ENCODE data around the gene FAM124A. TPM values are rescaled to one million over a fixed set of nuclear protein-coding genes. Genes with fewer than 3 reads are reported as not detected.

FAM124A gene, protein sequence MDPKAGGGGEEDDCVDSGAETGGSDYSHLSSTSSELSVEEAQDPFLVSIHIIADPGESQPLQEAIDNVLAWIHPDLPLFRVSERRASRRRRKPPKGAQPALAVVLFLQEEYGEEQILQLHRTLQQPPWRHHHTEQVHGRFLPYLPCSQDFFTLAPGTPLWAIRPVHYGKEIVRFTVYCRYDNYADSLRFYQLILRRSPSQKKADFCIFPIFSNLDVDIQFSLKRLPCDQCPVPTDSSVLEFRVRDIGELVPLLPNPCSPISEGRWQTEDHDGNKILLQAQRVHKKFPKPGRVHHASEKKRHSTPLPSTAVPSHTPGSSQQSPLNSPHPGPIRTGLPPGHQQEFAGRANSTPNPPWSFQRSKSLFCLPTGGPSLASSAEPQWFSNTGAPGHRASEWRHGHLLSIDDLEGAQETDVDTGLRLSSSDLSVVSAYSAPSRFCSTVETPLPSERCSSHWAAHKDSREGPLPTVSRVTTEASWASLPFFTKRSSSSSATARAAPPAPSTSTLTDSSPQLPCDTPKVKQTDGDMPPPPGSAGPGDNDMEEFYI
- polyA plus RNA-seq (2013): 0.16 TPM

DNA sequence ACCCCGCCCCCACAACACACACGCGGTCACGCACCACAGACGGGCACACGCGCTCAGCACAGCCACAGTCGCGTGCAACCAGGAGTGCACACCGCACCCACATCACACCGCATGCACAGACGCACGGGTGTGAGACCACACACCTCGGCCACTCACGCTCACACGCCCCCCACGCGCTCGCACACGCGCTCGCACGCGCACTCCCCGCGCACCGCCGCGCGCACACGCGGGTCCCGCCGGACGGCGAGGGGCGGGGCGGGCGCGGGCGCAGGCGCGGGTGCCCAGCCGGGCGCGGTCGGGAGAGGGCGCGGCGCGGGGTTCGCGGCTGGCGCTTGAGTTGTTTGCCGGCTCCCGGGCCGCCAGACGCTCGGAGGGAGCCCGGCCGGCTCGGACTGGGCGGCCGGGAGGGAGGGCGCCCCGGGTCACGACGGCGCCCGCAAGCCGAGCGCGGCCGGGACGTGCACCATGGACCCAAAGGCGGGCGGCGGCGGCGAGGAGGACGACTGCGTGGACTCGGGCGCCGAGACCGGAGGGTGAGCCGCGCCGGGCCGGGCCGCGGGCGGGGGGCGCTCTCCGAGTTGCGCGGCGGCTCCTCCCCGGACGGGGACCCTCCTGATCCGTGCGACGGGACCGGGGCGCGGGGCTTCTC lies at the start of gene FAM124A:
TSS of gene FAM124A (plus strand) at position 362 of the 649 bp plus-strand sequence. CDS start at position 466, 104 bp downstream.
- Histone ChIP-seq H3K27ac (ENCODE audit: insufficient read depth in 1 of 2, low read depth in 1 of 2, low read length in 2 of 2, poor library complexity in 1 of 2, severe bottlenecking in 2 of 2) (peak within 1 kb of the TSS in 1 of 2 experiments; percentile 22), H3K9me3 (ENCODE audit: control extremely low read depth in 1 of 5, control insufficient read depth in 4 of 5, insufficient read depth in 2 of 5, low read depth in 1 of 5, low read length in 4 of 5) (no peaks in the 10 kb centered on the region), H3K4me1 (ENCODE audit: control extremely low read depth in 1 of 4, control insufficient read depth in 4 of 4, insufficient read depth in 4 of 4, low read length in 3 of 4) (peaks cover 0 to 17% (median 13%) of the 10 kb centered on the region in 4 experiments), H3K4me3 (ENCODE audit: control insufficient read depth in 1 of 7, extremely low read depth in 1 of 7, insufficient read depth in 4 of 7, low read depth in 2 of 7, low read length in 6 of 7) (peak within 1 kb of the TSS; percentile 31 to 88 (median 67)), H3K27me3 (replicated peaks in 2 of 5; ENCODE audit: control insufficient read depth in 4 of 5, insufficient read depth in 5 of 5, low read length in 4 of 5) (peaks cover 7 to 29% (median 21%) of the 10 kb centered on the region in 5 experiments), H3K36me3 (ENCODE audit: control insufficient read depth in 4 of 4, insufficient read depth in 4 of 4, low read length in 3 of 4) (no peaks in the 10 kb centered on the region)
- ChIA-PET POLR2A (no interaction called here), CTCF (interaction anchor here (2.8 kb wide), 1 partner anchor 64 kb away, joined by 16 read pairs; no protein-coding TSS in a partner anchor)
- under 1% methylated on average over 71 of the region's 106 CpGs for WGBS (ENCODE audit: insufficient coverage)
- DNase-seq: peak; percentile 32 to 75 (median 68)

DNA sequence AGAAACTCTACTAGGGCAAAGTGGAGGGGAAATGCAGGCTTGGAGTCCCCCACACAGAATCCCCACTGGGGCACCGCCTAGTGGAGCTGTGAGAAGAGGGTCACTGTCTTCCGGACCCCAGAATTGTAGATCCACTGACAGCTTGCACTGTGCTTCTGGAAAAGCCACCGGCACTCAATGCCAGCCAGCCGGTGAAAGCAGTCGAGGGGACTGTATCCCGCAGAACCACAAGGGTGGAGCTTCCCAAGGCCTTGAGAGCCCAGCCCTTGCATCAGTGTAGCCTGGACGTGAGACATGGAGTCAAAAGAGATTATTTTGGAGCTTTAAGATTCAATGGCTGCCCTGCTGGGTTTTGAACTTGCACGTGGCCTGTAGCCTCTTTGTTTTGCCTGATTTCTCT lies 47.2 kb upstream of the FAM124A start:
- Histone ChIP-seq H3K4me3 (ENCODE audit: control insufficient read depth in 1 of 7, extremely low read depth in 1 of 7, insufficient read depth in 4 of 7, low read depth in 2 of 7, low read length in 6 of 7) (no peak overlapping the region), H3K36me3 (ENCODE audit: control insufficient read depth in 4 of 4, insufficient read depth in 4 of 4, low read length in 3 of 4) (no peaks in the 10 kb centered on the region), H3K4me1 (ENCODE audit: control extremely low read depth in 1 of 4, control insufficient read depth in 4 of 4, insufficient read depth in 4 of 4, low read length in 3 of 4) (no peaks in the 10 kb centered on the region), H3K27me3 (replicated peaks in 2 of 5; ENCODE audit: control insufficient read depth in 4 of 5, insufficient read depth in 5 of 5, low read length in 4 of 5) (peaks cover 0 to 3% (median 0%) of the 10 kb centered on the region in 5 experiments), H3K27ac (ENCODE audit: insufficient read depth in 1 of 2, low read depth in 1 of 2, low read length in 2 of 2, poor library complexity in 1 of 2, severe bottlenecking in 2 of 2) (no peak overlapping the region), H3K9me3 (ENCODE audit: control extremely low read depth in 1 of 5, control insufficient read depth in 4 of 5, insufficient read depth in 2 of 5, low read depth in 1 of 5, low read length in 4 of 5) (peaks cover 0 to 7% (median 0%) of the 10 kb centered on the region in 5 experiments)
- CTCF ChIA-PET: interaction anchor here (0.6 kb wide), 1 partner anchor 278 kb away, joined by 3 read pairs; no protein-coding TSS in a partner anchor
- DNase-seq: no peak
- POLR2A ChIA-PET: no interaction called here
- 96% methylated on average over 8 of the region's 8 CpGs for WGBS (ENCODE audit: insufficient coverage)

DNA sequence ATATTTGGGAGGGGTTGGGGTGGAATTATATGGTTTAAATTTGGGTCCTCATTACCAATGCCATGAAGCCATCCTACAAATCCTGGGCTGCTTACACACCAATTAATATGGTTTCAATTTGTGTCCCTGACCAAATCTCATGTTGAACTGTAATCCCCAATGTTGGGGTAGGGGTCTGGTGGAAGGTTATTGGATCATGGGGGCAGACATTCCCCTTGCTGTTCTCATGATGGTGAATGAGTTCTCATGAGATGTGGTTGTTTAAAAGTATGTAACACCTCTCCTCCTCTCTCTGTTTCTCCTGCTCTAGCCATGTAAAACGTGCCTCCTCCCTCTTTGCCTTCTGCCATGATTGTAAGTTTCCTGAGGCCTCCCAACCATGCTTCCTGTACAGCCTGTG lies 46.6 kb upstream of the FAM124A start:
- DNase-seq: no peak

DNA sequence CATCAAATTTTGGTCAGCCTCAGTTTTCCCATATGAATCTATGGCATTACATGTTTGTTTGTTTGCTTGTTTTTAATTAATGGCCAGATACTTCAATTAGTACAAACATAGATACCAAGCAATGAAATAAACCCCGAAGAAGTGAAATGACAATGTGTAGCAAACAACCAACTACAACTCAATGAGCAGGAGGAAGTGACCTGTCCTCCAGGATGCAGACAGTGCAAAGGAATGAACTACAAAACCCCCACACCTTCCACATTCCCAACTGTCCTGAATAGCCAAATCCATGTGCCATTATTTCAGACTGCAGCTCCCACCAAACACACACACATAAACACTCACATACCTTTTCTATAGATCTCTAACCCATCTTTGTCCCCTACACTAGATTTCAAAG lies 45.0 kb upstream of the FAM124A start:
- ChIA-PET CTCF (no interaction called here), POLR2A (no interaction called here)
- Histone ChIP-seq H3K4me1 (ENCODE audit: control extremely low read depth in 1 of 4, control insufficient read depth in 4 of 4, insufficient read depth in 4 of 4, low read length in 3 of 4) (no peaks in the 10 kb centered on the region), H3K36me3 (ENCODE audit: control insufficient read depth in 4 of 4, insufficient read depth in 4 of 4, low read length in 3 of 4) (no peaks in the 10 kb centered on the region), H3K27me3 (replicated peaks in 2 of 5; ENCODE audit: control insufficient read depth in 4 of 5, insufficient read depth in 5 of 5, low read length in 4 of 5) (no peaks in the 10 kb centered on the region), H3K4me3 (ENCODE audit: control insufficient read depth in 1 of 7, extremely low read depth in 1 of 7, insufficient read depth in 4 of 7, low read depth in 2 of 7, low read length in 6 of 7) (no peak overlapping the region), H3K27ac (ENCODE audit: insufficient read depth in 1 of 2, low read depth in 1 of 2, low read length in 2 of 2, poor library complexity in 1 of 2, severe bottlenecking in 2 of 2) (no peak overlapping the region), H3K9me3 (ENCODE audit: control extremely low read depth in 1 of 5, control insufficient read depth in 4 of 5, insufficient read depth in 2 of 5, low read depth in 1 of 5, low read length in 4 of 5) (peaks cover 0 to 7% (median 0%) of the 10 kb centered on the region in 5 experiments)
- 100% methylated on average over 1 of the region's 1 CpG for WGBS (ENCODE audit: insufficient coverage)
- no peak for DNase-seq

More for the DNA sequence above, 46.6 kb upstream of the FAM124A start:
- no peak overlapping the region for H3K27ac ChIP-seq (ENCODE audit: insufficient read depth in 1 of 2, low read depth in 1 of 2, low read length in 2 of 2, poor library complexity in 1 of 2, severe bottlenecking in 2 of 2)
- ChIA-PET CTCF (no interaction called here), POLR2A (no interaction called here)
- H3K9me3 ChIP-seq (ENCODE audit: control extremely low read depth in 1 of 5, control insufficient read depth in 4 of 5, insufficient read depth in 2 of 5, low read depth in 1 of 5, low read length in 4 of 5): peaks cover 0 to 7% (median 0%) of the 10 kb centered on the region in 5 experiments
- 83% methylated on average over 1 of the region's 1 CpG for WGBS (ENCODE audit: insufficient coverage)
- no peak overlapping the region for H3K4me3 ChIP-seq (ENCODE audit: control insufficient read depth in 1 of 7, extremely low read depth in 1 of 7, insufficient read depth in 4 of 7, low read depth in 2 of 7, low read length in 6 of 7)
- H3K4me1 ChIP-seq (ENCODE audit: control extremely low read depth in 1 of 4, control insufficient read depth in 4 of 4, insufficient read depth in 4 of 4, low read length in 3 of 4): no peaks in the 10 kb centered on the region
- H3K36me3 ChIP-seq (ENCODE audit: control insufficient read depth in 4 of 4, insufficient read depth in 4 of 4, low read length in 3 of 4): no peaks in the 10 kb centered on the region
- peaks cover 0 to 3% (median 0%) of the 10 kb centered on the region in 5 experiments for H3K27me3 ChIP-seq (replicated peaks in 2 of 5; ENCODE audit: control insufficient read depth in 4 of 5, insufficient read depth in 5 of 5, low read length in 4 of 5)

DNA sequence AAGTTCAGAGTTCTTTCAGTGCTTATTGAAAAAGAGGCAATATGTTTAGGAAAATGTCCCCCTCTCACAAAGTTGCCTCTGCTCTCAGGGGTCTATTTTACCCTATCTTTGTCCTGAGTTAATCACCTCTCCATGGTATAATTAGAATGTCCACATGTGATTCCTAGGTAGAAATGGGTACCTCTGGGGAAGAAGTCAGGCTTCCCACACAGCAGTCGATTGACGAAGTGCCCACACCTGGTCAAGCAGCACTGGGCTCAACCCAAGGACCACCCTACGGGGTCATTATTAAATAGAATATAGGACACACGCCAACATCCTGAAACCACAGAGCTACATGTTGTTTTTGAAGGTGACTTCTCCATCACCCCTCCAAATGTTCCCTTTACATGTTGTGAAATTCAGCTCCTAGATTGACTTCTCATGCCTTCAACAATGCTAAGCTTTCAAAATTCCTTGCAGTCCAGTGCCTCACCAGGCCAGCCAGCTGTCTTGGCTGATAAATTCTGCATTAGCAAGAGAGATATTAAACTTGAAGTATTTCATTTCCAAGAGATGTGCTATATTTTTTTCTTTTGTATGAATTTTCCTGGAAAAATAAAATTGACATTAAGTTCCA lies 43.6 kb upstream of the FAM124A start:
- ChIA-PET POLR2A (interaction anchor here (0.7 kb wide), 1 partner anchor 27 kb away, joined by 3 read pairs; no protein-coding TSS in a partner anchor), CTCF (interaction anchor here (0.7 kb wide), 1 partner anchor 109 kb away, joined by 3 read pairs; no protein-coding TSS in a partner anchor)
- Histone ChIP-seq H3K9me3 (ENCODE audit: control extremely low read depth in 1 of 5, control insufficient read depth in 4 of 5, insufficient read depth in 2 of 5, low read depth in 1 of 5, low read length in 4 of 5) (peaks cover 0 to 7% (median 0%) of the 10 kb centered on the region in 5 experiments), H3K27ac (ENCODE audit: insufficient read depth in 1 of 2, low read depth in 1 of 2, low read length in 2 of 2, poor library complexity in 1 of 2, severe bottlenecking in 2 of 2) (no peak overlapping the region), H3K27me3 (replicated peaks in 2 of 5; ENCODE audit: control insufficient read depth in 4 of 5, insufficient read depth in 5 of 5, low read length in 4 of 5) (no peaks in the 10 kb centered on the region), H3K36me3 (ENCODE audit: control insufficient read depth in 4 of 4, insufficient read depth in 4 of 4, low read length in 3 of 4) (no peaks in the 10 kb centered on the region), H3K4me3 (ENCODE audit: control insufficient read depth in 1 of 7, extremely low read depth in 1 of 7, insufficient read depth in 4 of 7, low read depth in 2 of 7, low read length in 6 of 7) (no peak overlapping the region), H3K4me1 (ENCODE audit: control extremely low read depth in 1 of 4, control insufficient read depth in 4 of 4, insufficient read depth in 4 of 4, low read length in 3 of 4) (no peaks in the 10 kb centered on the region)
- WGBS (ENCODE audit: insufficient coverage): 100% methylated on average over 1 of the region's 4 CpGs
- DNase-seq: no peak

DNA sequence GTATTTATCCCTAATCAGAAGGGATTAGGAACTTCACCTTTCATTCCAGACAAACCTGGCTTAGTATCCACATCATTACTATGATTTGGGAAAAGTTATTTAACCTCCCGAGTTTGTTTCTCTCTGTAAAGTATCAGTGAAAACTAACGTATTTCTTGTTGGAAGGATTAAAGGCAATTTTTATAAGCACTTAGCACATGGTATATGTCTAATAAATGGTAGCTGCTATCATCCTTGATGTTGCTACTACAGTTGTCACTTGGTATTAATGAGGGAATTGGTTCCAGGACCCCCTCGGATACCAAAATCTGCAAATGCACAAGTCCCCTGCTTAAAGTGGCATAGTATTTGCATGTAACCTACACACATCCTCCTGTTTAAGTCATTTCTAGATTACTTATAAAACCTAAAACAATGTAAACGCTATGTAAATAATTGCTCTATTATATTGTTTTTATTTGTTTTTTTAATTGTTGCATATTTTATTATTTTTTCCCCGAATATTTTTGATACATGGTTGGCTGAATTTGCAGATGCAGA lies 42.7 kb upstream of the FAM124A start:
- no peak overlapping the region for H3K4me3 ChIP-seq (ENCODE audit: control insufficient read depth in 1 of 7, extremely low read depth in 1 of 7, insufficient read depth in 4 of 7, low read depth in 2 of 7, low read length in 6 of 7)
- ChIA-PET POLR2A (no interaction called here), CTCF (no interaction called here)
- no peak overlapping the region for H3K27ac ChIP-seq (ENCODE audit: insufficient read depth in 1 of 2, low read depth in 1 of 2, low read length in 2 of 2, poor library complexity in 1 of 2, severe bottlenecking in 2 of 2)
- WGBS (ENCODE audit: insufficient coverage): 100% methylated on average over 2 of the region's 5 CpGs
- H3K4me1 ChIP-seq (ENCODE audit: control extremely low read depth in 1 of 4, control insufficient read depth in 4 of 4, insufficient read depth in 4 of 4, low read length in 3 of 4): no peaks in the 10 kb centered on the region
- DNase-seq: no peak
- H3K27me3 ChIP-seq (replicated peaks in 2 of 5; ENCODE audit: control insufficient read depth in 4 of 5, insufficient read depth in 5 of 5, low read length in 4 of 5): no peaks in the 10 kb centered on the region
- no peaks in the 10 kb centered on the region for H3K36me3 ChIP-seq (ENCODE audit: control insufficient read depth in 4 of 4, insufficient read depth in 4 of 4, low read length in 3 of 4)
- peaks cover 0 to 7% (median 0%) of the 10 kb centered on the region in 5 experiments for H3K9me3 ChIP-seq (ENCODE audit: control extremely low read depth in 1 of 5, control insufficient read depth in 4 of 5, insufficient read depth in 2 of 5, low read depth in 1 of 5, low read length in 4 of 5)
